AML-193 (cell line): ENCODE results near the gene PPM1H.
A peak's percentile ranks its signal among the peaks of the same experiment; 100 is the strongest.

ENCODE experiments used
- DNase-seq, 2 experiments: peaks; one replicate each; lab custom pipeline; 2025; lab: John Stamatoyannopoulos, UW

PPM1H gene

GRCh38 chr12:62649412-62650138 is 285.4 kb downstream of the PPM1H start:
- DNase-seq: no peak

DNA sequence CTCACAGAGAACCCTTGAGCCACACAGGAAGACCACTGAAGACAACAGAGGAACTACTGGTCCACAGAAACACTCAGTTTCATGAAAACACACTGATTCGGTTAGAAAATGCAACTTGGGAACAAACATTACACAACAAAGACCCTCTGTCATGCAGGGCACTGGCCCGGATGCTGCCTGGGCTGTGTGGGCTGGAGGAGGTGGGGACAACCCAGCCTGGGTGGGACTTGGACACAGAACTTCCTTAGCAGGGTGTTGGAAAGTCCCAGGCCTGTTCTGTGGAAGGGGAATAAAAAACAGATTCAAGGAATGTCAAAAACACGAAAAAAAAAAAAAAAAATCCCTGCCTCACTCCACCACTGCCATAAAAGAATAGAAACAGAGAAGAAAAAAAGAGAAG is 287.4 kb downstream of the PPM1H start:
- DNase-seq: no peak

- DNase-seq: no peak
These were observed 288.4 kb downstream of the PPM1H start for GRCh38 chr12:62646566-62646965.

- DNase-seq: no peak
These were observed 291.5 kb downstream of the PPM1H start for GRCh38 chr12:62643486-62643885.

GRCh38 chr12:62642486-62642885 is 292.5 kb downstream of the PPM1H start:
- DNase-seq: no peak

- DNase-seq: peak in 1 of 2 experiments; percentile 7
These were observed 294.0 kb downstream of the PPM1H start for GRCh38 chr12:62640910-62641448.

- DNase-seq: no peak
These were observed 297.3 kb downstream of the PPM1H start for GRCh38 chr12:62637679-62638078.

- DNase-seq: no peak
These were observed 299.3 kb downstream of the PPM1H start for GRCh38 chr12:62635649-62636048.

GRCh38 chr12:62632411-62632918 is 302.5 kb downstream of the PPM1H start:
- no peak for DNase-seq

DNA sequence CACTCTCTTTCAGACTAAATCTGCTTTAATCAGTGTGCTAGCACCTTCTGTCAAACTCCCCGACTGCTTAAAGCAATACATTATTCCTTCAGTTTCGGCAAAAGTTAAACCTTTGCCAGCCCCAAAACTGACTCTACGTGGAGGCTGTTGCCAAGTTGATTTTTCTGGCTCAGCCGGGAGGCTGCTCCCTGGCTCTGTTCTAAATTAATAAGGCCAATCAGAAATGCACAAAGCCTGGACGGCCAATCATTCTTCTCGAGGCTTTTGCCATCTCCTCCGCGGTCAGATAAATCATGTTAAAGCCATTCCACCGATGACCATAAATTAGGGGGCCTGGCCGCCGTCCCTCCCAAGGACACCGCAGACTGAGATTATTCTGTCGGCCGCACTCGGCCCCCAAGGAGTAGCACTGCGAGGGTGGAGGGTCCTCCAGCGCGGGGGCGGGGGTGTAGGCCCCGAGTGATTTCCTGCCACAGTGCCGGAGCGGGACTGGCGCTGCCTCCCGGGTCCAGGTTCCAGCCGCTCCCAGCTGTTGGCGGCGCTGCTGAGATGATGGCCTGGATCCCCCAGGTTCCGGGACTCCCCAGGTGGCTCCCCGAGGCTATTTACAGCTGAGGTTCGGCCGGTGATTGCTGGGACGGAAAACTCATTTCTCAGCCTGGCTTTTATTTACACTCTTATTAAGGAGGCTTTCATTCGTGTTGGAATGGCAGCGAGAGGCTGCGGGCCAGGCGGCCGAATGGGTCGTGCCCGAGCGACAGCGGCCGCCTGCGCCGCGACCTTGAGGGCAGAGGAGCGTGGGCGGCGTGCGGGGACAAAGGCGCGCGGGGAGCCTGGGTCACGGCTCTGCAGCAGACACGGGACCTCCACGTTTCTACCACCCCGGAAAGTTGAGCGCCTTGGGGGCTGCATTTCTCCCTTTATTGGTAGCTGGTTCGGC is 303.2 kb downstream of the PPM1H start:
- no peak for DNase-seq

- DNase-seq: no peak
These were observed 304.8 kb downstream of the PPM1H start for GRCh38 chr12:62629971-62630739.

DNA sequence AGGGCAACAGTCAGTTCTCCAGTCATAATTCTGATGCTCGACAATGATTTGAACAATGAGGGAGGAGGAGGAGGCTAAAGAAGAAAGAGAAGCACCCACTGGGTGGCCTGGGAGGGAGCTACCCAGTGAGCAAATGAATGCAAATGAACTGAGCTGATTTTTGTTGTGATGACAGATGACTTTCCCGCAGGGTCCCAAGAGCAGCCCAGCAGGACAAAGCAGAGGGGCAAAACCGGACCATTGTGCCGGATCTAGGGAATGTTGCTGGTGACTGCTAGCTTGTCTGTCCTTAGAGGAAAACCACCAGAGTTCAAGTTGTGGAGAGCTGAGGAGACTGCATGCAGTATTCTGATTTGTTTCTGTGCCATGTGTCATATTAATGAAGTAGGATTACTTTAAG is 305.5 kb downstream of the PPM1H start:
- no peak for DNase-seq

GRCh38 chr12:62627181-62627580 is 307.8 kb downstream of the PPM1H start:
- DNase-seq: no peak

GRCh38 chr12:62625228-62625627 is 309.7 kb downstream of the PPM1H start:
- DNase-seq: no peak

DNA sequence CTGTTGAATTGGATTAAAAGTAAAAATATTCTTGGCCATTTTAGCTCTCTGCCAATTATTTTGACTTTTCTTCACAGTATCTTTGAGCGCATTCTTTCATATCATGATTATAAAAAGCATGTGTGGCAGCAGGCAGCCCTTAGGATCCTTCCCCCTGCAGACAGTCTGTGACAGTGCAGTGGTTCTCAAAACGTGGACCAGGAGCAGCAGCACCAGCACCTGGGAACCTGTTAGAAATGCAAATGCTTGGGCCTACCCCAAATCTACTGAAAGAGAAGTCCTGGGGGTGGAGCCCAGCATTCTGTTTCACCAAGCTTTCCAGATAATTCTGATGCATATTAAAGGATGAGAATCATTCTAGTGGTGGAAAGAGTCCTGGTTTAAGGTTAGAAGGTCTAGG is 312.8 kb downstream of the PPM1H start:
- no peak for DNase-seq

DNA sequence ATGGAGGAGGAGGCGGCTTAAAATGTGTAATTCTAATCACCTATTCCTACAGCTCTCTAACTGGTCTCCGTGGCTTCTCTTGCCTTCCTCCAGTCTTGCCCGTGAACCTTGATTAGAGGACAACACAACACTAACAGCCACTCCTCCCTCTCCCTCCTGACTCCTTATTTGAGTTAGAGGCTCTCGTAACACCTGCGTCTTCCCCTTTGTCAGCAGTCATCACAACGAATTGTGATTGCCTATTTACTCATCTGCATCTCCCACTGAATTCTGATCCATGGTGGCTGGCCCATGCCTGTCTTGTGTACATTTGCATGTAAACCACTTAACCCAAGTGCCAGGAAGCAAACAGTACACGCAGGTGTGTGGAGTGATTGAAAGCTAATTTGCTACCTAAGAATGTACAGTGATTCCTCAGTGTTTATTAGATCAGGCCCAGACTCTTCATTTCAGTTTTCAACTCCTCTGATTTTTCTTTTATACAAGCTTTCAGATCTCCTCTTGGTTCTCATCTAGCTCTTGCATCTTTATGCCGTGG is 313.8 kb downstream of the PPM1H start:
- DNase-seq: no peak

DNA sequence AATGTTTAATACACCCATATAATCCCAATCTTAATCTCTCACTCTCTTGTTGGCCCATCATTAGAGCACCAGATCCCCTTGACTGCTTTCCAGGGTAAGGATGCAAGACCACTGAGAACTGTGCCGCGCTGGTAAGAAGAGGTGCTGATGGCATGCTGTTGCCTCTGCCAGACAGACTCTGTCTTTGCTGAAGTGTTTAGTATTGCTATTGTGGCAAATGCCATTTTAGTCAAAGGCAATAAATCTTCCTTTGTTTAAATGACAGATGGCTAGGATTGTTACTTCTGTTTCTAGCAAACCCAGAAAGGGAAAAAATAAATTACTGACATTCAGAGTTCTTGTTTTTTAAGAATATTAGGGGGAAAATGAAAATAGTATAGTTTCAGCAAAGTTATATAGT is 316.0 kb downstream of the PPM1H start:
- DNase-seq: no peak

DNA sequence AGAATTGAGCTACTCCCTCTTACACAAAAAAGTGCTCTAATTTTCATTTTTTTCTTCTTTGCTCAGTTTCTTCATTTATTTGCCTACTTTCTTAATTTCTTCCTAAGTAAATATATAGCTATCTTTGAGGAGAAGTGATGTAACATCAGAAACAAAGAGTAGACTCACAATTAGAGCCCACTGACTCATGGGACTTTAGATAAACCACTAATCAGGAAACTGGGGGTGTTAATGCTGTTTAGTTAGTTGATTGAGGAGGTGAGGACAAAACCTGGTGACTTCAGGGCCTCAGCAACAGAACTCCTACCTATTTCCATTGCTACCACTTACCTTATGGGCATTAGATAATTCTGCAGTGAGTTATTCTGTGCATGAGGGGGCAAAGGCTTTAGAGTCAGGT is 316.6 kb downstream of the PPM1H start:
- no peak for DNase-seq

GRCh38 chr12:62613081-62613480 is 321.9 kb downstream of the PPM1H start:
- DNase-seq: no peak

DNA sequence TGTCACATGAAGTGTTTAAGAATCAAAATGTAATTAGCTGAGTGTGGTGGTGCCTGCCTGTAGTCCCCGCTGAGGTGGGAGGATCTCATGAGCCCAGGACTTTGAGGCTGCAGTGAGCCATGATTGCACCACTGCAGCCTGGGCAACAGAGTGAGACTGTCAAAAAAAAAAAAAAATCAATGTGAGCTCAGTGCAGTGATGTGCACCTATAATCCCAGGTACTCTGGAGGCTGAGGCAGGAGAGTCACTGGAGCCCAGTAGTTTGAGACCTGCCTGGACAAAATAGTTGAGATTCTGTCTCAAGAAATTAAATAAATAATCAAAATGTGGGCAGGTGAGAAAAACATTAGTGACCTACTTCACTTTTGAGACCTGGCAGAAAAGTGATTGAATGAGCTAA is 328.3 kb downstream of the PPM1H start:
- no peak for DNase-seq

DNA sequence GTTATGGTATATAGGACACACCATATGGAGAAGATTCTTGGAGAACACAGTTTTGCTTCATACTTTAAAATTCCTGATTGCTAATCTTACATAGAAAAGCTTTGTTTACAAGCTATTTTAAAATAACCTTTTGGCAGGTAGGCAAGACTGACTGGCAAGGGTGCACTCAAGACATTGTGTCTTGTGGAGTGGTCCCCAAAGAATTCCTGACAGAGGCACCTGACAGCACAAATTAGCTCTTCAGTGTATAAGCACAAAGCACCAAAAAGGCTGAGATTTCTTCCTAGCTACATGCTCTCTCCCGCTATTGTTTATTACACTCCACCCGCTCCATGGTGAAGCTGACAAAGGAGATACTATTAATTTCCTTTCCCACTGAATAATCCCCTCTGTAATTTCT is 329.0 kb downstream of the PPM1H start:
- DNase-seq: no peak

- DNase-seq: no peak
These were observed 330.1 kb downstream of the PPM1H start for GRCh38 chr12:62604871-62605270.
